ENCODE results near the gene SAXO2.
"Not testable (repeated sequence)": the region's sequence is repeated elsewhere in the genome, so short reads cannot be mapped to it uniquely, and the experiment has no call there.

DNA sequence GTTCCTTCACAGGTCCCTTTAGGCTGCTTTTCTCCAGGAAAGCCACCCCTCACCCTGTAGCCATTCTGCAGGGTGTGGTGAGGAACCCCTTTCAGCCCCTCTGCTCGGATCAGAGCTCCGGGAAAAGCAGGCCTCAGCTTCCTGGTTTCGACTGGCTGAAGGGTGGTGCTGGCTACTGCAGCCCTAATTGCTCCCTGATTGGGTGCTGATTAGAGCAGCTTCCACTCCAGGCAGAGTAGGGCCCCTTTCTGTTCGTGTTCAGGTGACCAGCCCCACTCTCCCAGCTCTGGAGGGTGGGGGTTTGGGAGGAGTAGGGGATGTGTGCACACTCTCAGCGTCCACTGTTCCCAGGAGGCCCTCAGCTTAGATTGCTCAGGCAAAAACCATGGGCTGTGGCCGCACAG, 36.9 kb downstream of the SAXO2 start:
- TF ChIP-seq, protein P1, sequence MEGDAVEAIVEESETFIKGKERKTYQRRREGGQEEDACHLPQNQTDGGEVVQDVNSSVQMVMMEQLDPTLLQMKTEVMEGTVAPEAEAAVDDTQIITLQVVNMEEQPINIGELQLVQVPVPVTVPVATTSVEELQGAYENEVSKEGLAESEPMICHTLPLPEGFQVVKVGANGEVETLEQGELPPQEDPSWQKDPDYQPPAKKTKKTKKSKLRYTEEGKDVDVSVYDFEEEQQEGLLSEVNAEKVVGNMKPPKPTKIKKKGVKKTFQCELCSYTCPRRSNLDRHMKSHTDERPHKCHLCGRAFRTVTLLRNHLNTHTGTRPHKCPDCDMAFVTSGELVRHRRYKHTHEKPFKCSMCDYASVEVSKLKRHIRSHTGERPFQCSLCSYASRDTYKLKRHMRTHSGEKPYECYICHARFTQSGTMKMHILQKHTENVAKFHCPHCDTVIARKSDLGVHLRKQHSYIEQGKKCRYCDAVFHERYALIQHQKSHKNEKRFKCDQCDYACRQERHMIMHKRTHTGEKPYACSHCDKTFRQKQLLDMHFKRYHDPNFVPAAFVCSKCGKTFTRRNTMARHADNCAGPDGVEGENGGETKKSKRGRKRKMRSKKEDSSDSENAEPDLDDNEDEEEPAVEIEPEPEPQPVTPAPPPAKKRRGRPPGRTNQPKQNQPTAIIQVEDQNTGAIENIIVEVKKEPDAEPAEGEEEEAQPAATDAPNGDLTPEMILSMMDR (IDR thresholded peaks at IDR 0.05; ENCODE audit: borderline replicate concordance, extremely low read depth, low read length, poor library complexity, severe bottlenecking) = not testable (repeated sequence)
- TF ChIP-seq EZH2 (IDR thresholded peaks at IDR 0.05; ENCODE audit: borderline replicate concordance, low read depth, low read length, severe bottlenecking) = not testable (repeated sequence)
